ENCODE data around the gene ERCC6L2.

ERCC6L2 gene

GRCh38 chr9:96009690-96010472 lies 134.4 kb downstream of the ERCC6L2 start:
- TF ChIP-seq CTCF (conservative IDR thresholded peaks at IDR 0.05; ENCODE audit: low read depth, low read length) = no peak
- DNase-seq (ENCODE audit: low read depth) = peak; percentile 28
- H3K4me3 ChIP-seq (ENCODE audit: low read depth, low read length) = no peak overlapping the region

DNA sequence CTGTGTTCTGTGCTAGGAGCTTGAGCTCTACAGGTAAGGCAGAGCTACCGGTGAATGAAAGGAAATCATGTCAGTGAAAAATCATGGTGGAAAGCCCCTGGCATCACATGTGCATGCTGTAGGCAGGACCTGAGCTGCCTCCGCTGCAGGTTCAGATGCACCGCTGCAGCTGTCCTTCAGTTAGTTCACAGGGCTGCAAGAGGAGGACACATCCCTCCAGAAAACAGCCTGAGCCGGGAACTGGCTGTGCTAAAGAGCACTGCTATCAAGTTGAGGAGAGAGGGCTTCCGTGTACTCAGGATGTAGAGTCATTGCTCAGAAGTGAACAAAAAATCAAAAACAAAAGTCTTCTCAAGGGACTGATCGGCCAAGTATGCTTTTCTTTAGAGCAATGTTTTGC lies 138.6 kb downstream of the ERCC6L2 start:
- no peak for DNase-seq (ENCODE audit: low read depth)
- TF ChIP-seq CTCF (conservative IDR thresholded peaks at IDR 0.05; ENCODE audit: low read depth, low read length) = no peak
- no peak overlapping the region for H3K4me3 ChIP-seq (ENCODE audit: low read depth, low read length)

DNA sequence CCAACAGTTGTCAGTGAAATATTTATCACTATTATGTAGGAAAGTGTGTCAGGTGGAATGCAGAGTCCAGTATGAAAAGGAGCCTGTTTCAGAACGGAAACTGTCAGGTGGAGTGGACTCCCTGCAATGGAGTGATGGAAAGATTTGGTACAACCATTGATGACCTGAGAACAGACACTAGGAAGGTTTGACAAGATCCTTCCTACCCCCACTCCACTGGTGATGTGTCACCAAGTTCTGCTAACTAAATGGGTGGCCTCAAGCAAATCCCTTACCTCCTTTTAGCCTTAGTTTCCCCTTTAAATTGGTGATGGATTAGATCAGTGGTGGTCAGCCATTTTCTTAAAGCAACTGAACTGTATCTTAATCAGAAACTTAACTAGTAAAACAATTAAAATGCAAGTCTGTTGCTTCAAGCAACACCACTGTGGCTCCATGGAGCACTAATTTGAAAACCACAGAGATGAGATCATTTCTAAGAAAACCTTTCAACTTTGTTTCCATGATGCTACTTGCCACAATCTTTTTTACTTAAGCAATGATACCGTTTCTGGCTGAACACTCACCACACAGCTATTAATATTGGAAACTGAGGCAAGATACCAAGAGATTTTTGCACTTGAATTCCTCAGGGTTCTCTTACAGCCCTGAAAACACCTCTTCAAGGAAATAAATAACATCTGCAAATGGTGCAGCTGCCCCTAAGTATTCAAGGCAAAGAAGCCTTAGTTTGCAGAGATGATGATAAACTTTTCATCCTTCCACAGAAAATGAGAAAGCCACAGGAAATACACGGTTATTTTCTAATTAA lies 140.6 kb downstream of the ERCC6L2 start:
- H3K4me3 ChIP-seq (ENCODE audit: low read depth, low read length) = no peak overlapping the region
- no peak for DNase-seq (ENCODE audit: low read depth)
- no peak for TF ChIP-seq CTCF (conservative IDR thresholded peaks at IDR 0.05; ENCODE audit: low read depth, low read length)

All from choroid plexus epithelial cell (primary cell).